Measurements from ENCODE around the gene TCAF1.
"Not testable (repeated sequence)": the region's sequence is repeated elsewhere in the genome, so short reads cannot be mapped to it uniquely, and the experiment has no call there.

The TCAF1 gene

DNA sequence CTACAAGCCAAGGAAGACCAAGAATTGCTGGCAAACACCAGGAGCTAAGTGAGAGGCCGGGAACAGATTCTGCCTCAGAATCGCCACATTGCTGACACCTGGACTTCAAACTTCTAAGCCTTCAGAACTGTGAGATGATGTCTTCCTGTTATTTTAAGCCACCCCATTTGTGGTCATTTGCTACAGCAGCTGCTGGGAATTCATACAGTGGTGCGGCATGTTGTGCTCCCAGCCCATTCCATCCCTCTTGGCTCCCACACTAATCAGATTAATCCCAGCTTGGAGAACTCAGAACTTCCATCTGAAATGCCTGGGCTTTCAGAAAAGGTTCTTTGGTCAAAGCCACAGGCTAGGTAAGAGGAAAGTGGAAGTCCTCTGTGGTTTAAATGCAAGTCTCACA, 24.9 kb downstream of the TCAF1 start:
- H3K27me3 ChIP-seq (ENCODE audit: control insufficient read depth, low read length) = peaks cover 20% of the 10 kb centered on the region
- no peaks in the 10 kb centered on the region for H3F3A ChIP-seq (ENCODE audit: control insufficient read depth, insufficient read depth)
- TF ChIP-seq, protein P1, sequence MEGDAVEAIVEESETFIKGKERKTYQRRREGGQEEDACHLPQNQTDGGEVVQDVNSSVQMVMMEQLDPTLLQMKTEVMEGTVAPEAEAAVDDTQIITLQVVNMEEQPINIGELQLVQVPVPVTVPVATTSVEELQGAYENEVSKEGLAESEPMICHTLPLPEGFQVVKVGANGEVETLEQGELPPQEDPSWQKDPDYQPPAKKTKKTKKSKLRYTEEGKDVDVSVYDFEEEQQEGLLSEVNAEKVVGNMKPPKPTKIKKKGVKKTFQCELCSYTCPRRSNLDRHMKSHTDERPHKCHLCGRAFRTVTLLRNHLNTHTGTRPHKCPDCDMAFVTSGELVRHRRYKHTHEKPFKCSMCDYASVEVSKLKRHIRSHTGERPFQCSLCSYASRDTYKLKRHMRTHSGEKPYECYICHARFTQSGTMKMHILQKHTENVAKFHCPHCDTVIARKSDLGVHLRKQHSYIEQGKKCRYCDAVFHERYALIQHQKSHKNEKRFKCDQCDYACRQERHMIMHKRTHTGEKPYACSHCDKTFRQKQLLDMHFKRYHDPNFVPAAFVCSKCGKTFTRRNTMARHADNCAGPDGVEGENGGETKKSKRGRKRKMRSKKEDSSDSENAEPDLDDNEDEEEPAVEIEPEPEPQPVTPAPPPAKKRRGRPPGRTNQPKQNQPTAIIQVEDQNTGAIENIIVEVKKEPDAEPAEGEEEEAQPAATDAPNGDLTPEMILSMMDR (IDR thresholded peaks at IDR 0.05; ENCODE audit: low read depth, low read length, poor library complexity, severe bottlenecking) = no peak
- TF ChIP-seq EZH2phosphoT487 (IDR thresholded peaks at IDR 0.05; ENCODE audit: borderline replicate concordance, low read length) = no peak
- H3K9me2 ChIP-seq (replicated peaks; ENCODE audit: control insufficient read depth, low read length) = no peaks in the 10 kb centered on the region
- H3K4me3 ChIP-seq (ENCODE audit: low read length) = no peak overlapping the region
- H3K4me1 ChIP-seq (ENCODE audit: control insufficient read depth, low read length) = no peaks in the 10 kb centered on the region
- no peaks in the 10 kb centered on the region for H3K9me3 ChIP-seq (ENCODE audit: control insufficient read depth, insufficient read depth, low read length)
- no peaks in the 10 kb centered on the region for H3K79me2 ChIP-seq (ENCODE audit: control insufficient read depth, low read length)
- no peaks in the 10 kb centered on the region for H3K36me3 ChIP-seq (ENCODE audit: control insufficient read depth, low read length)
- no peaks in the 10 kb centered on the region for H4K20me1 ChIP-seq (ENCODE audit: control insufficient read depth, insufficient read depth, low read depth, low read length)
- H3K27ac ChIP-seq (ENCODE audit: low read depth, low read length) = no peak overlapping the region
- no peak overlapping the region for H3K4me2 ChIP-seq (ENCODE audit: low read length)

- no peaks in the 10 kb centered on the region for H3K79me2 ChIP-seq (ENCODE audit: control insufficient read depth, low read length)
Measured at GRCh38 chr7:143876218-143876617, 25.8 kb downstream of the TCAF1 start.

DNA sequence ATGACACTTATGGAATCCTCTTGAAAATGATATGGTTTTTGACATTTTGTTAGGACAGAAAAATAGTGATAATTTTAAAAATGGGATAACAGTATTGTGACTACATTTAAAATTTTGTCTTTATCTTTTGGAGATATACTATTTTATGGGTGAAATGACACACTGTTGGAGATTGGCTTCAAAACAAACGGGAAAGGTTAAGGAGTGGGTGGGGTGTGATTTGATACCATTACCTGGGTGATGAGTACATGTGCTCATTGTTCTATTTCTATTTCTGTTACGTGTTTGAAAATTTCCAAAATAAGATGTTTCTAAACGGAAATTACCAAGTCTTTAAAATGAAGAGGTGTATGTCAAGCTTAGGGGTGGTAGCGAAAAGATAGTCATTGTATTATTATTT, 28.7 kb downstream of the TCAF1 start:
- not testable (repeated sequence) for H3K4me1 ChIP-seq (ENCODE audit: control insufficient read depth, low read length); H3K9me2 ChIP-seq (replicated peaks; ENCODE audit: control insufficient read depth, low read length); H3K79me2 ChIP-seq (ENCODE audit: control insufficient read depth, low read length); H4K20me1 ChIP-seq (ENCODE audit: control insufficient read depth, insufficient read depth, low read depth, low read length); H3K4me2 ChIP-seq (ENCODE audit: low read length); H3K9me3 ChIP-seq (ENCODE audit: control insufficient read depth, insufficient read depth, low read length); H3K27ac ChIP-seq (ENCODE audit: low read depth, low read length); H3K4me3 ChIP-seq (ENCODE audit: low read length); H3K36me3 ChIP-seq (ENCODE audit: control insufficient read depth, low read length); H3K27me3 ChIP-seq (ENCODE audit: control insufficient read depth, low read length); H3F3A ChIP-seq (ENCODE audit: control insufficient read depth, insufficient read depth)

More at GRCh38 chr7:143876218-143876617, 25.8 kb downstream of the TCAF1 start:
- TF ChIP-seq EZH2phosphoT487 (IDR thresholded peaks at IDR 0.05; ENCODE audit: borderline replicate concordance, low read length) = no peak
- TF ChIP-seq, protein P1 (IDR thresholded peaks at IDR 0.05; ENCODE audit: low read depth, low read length, poor library complexity, severe bottlenecking) = no peak
- H3K36me3 ChIP-seq (ENCODE audit: control insufficient read depth, low read length) = no peaks in the 10 kb centered on the region
- no peaks in the 10 kb centered on the region for H3K4me1 ChIP-seq (ENCODE audit: control insufficient read depth, low read length)
- H3K27me3 ChIP-seq (ENCODE audit: control insufficient read depth, low read length) = peaks cover 11% of the 10 kb centered on the region; the same call in 1 of the 2 replicates
- no peaks in the 10 kb centered on the region for H3K9me3 ChIP-seq (ENCODE audit: control insufficient read depth, insufficient read depth, low read length)
- no peak overlapping the region for H3K27ac ChIP-seq (ENCODE audit: low read depth, low read length)
- no peaks in the 10 kb centered on the region for H3F3A ChIP-seq (ENCODE audit: control insufficient read depth, insufficient read depth)
- H3K9me2 ChIP-seq (replicated peaks; ENCODE audit: control insufficient read depth, low read length) = no peaks in the 10 kb centered on the region
- no peak overlapping the region for H3K4me2 ChIP-seq (ENCODE audit: low read length)
- H3K4me3 ChIP-seq (ENCODE audit: low read length) = no peak overlapping the region
- H4K20me1 ChIP-seq (ENCODE audit: control insufficient read depth, insufficient read depth, low read depth, low read length) = no peaks in the 10 kb centered on the region

DNA sequence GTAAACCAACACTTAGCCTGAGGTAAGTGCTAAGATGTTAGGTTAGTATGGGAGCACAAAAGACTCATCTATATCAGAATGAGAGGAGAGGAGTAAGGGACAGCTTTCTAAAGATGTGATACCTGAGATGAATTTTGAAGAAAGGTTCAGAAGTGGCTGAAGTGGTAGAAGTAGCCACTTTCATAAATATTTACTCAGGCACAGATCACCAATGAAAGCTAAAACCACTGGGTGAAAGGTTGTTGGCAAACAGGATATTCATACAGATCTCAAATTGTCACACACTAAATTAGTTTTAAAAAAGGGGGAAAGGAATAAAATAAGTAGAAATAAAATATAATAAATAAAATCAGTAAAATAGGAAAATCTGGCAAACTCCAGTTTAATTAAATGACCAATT, 30.4 kb downstream of the TCAF1 start:
- not testable (repeated sequence) for H3K79me2 ChIP-seq (ENCODE audit: control insufficient read depth, low read length); H3K9me3 ChIP-seq (ENCODE audit: control insufficient read depth, insufficient read depth, low read length); H4K20me1 ChIP-seq (ENCODE audit: control insufficient read depth, insufficient read depth, low read depth, low read length); H3K27me3 ChIP-seq (ENCODE audit: control insufficient read depth, low read length); H3K4me1 ChIP-seq (ENCODE audit: control insufficient read depth, low read length); H3K4me3 ChIP-seq (ENCODE audit: low read length); H3K4me2 ChIP-seq (ENCODE audit: low read length); H3K9me2 ChIP-seq (replicated peaks; ENCODE audit: control insufficient read depth, low read length); H3K27ac ChIP-seq (ENCODE audit: low read depth, low read length); H3K36me3 ChIP-seq (ENCODE audit: control insufficient read depth, low read length); H3F3A ChIP-seq (ENCODE audit: control insufficient read depth, insufficient read depth)

DNA sequence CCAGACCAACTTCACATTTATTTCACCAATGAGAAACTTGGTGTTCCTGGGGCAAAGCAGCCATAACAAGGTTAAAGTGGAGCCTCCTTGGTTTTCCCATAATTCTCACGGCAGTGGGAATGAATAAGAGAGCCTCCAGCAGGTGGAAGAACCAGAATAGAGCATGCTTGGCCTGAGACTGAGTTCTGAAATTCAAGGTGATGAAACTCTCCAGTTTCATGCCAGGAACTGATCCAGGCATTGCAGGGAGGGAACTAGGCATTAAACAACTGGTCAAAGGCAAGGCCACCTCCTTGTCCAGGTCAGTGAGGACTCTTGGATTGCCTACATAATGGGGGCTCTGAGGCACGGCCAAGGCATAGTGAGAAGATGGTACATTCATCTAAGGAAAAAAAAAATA, 44.0 kb downstream of the TCAF1 start:
- not testable (repeated sequence) for H3K4me1 ChIP-seq (ENCODE audit: control insufficient read depth, low read length); H3K9me3 ChIP-seq (ENCODE audit: control insufficient read depth, insufficient read depth, low read length); H3K4me2 ChIP-seq (ENCODE audit: low read length); H3K4me3 ChIP-seq (ENCODE audit: low read length); H3K79me2 ChIP-seq (ENCODE audit: control insufficient read depth, low read length); H3K9me2 ChIP-seq (replicated peaks; ENCODE audit: control insufficient read depth, low read length); H3K27ac ChIP-seq (ENCODE audit: low read depth, low read length); H3K27me3 ChIP-seq (ENCODE audit: control insufficient read depth, low read length); H4K20me1 ChIP-seq (ENCODE audit: control insufficient read depth, insufficient read depth, low read depth, low read length); H3F3A ChIP-seq (ENCODE audit: control insufficient read depth, insufficient read depth); H3K36me3 ChIP-seq (ENCODE audit: control insufficient read depth, low read length)

DNA sequence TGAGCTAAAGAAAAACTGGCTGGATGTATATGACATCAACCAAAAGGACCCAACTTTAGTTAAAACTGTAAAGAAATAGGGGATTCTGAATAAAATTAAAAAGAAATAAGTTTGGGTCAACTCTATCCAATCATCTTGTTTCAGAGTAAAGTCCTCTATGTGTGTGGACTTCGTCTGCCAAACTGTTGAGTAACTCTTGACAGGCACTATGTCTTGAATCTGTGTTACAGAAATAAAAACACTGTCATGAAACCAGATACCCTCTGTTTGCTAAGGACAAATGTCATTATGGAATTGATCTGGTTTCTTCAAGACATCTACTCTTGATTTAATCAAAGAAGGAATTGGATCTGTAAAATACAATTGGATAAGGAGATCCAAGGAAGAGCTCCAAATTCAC, 46.5 kb downstream of the TCAF1 start:
- H3K4me2 ChIP-seq (ENCODE audit: low read length); H3K9me3 ChIP-seq (ENCODE audit: control insufficient read depth, insufficient read depth, low read length); H3K36me3 ChIP-seq (ENCODE audit: control insufficient read depth, low read length); H3K4me3 ChIP-seq (ENCODE audit: low read length); H3K4me1 ChIP-seq (ENCODE audit: control insufficient read depth, low read length); H3K79me2 ChIP-seq (ENCODE audit: control insufficient read depth, low read length); H3K27ac ChIP-seq (ENCODE audit: low read depth, low read length); H3F3A ChIP-seq (ENCODE audit: control insufficient read depth, insufficient read depth); H3K9me2 ChIP-seq (replicated peaks; ENCODE audit: control insufficient read depth, low read length); H3K27me3 ChIP-seq (ENCODE audit: control insufficient read depth, low read length); H4K20me1 ChIP-seq (ENCODE audit: control insufficient read depth, insufficient read depth, low read depth, low read length): not testable (repeated sequence)
